ENCODE measurements around the gene CRABP1.

The CRABP1 gene

DNA sequence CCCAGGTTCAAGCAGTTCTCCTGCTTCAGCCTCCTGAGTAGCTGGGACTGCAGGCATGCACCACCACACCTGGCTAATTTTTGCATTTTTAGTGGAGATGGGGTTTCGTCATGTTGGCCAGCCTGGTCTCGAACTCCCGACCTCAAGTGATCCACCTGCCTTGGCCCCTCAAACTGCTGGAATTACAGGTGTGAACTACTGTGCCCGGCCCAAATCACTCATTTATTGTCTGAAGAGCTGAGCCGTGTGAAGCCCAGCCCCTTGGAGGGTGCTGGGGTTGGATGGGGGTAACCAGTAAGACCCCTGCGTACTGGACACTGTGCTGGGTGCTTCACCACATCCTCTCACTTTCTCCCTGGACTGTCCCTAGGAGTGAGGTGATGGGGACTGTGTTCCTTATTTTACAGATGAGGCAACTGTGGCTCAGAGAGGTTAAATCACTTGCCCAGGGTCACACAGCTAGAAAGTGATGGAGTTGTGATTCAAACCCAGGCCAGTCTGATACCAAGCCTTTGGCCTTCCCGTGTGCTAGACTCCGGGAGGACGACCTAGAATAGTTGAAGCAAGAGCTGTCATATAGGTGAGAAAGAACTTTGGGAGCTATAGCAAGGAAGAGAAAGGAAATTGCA, 56.1 kb downstream of the CRABP1 start:
- no peak for DNase-seq (ENCODE audit: low read depth)
- TF ChIP-seq, protein P1, sequence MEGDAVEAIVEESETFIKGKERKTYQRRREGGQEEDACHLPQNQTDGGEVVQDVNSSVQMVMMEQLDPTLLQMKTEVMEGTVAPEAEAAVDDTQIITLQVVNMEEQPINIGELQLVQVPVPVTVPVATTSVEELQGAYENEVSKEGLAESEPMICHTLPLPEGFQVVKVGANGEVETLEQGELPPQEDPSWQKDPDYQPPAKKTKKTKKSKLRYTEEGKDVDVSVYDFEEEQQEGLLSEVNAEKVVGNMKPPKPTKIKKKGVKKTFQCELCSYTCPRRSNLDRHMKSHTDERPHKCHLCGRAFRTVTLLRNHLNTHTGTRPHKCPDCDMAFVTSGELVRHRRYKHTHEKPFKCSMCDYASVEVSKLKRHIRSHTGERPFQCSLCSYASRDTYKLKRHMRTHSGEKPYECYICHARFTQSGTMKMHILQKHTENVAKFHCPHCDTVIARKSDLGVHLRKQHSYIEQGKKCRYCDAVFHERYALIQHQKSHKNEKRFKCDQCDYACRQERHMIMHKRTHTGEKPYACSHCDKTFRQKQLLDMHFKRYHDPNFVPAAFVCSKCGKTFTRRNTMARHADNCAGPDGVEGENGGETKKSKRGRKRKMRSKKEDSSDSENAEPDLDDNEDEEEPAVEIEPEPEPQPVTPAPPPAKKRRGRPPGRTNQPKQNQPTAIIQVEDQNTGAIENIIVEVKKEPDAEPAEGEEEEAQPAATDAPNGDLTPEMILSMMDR (IDR thresholded peaks at IDR 0.05; ENCODE audit: control insufficient read depth, insufficient read depth, low read depth, low read length, missing control alignments), result no peak
- H3K4me3 ChIP-seq (ENCODE audit: control insufficient read depth, low read depth, low read length), result no peak overlapping the region

- TF ChIP-seq, protein P1 (IDR thresholded peaks at IDR 0.05; ENCODE audit: control insufficient read depth, insufficient read depth, low read depth, low read length, missing control alignments), result peak; percentile 49
- H3K4me3 ChIP-seq (ENCODE audit: control insufficient read depth, low read depth, low read length), result no peak overlapping the region
- DNase-seq (ENCODE audit: low read depth), result no peak
Measured at GRCh38 chr15:78396976-78397375, 56.8 kb downstream of the CRABP1 start.

- TF ChIP-seq, protein P1 (IDR thresholded peaks at IDR 0.05; ENCODE audit: control insufficient read depth, insufficient read depth, low read depth, low read length, missing control alignments), result no peak
Measured at GRCh38 chr15:78397382-78397781, 57.2 kb downstream of the CRABP1 start.

More at GRCh38 chr15:78397382-78397781, 57.2 kb downstream of the CRABP1 start:
- no peak for DNase-seq (ENCODE audit: low read depth)
- no peak overlapping the region for H3K4me3 ChIP-seq (ENCODE audit: control insufficient read depth, low read depth, low read length)
